Spinal cord (tissue), 10 donors: ENCODE data around the gene BAD. TPM values are rescaled to one million over a fixed set of nuclear protein-coding genes. Genes with fewer than 3 reads are reported as not detected.

Experiments used
- DNase-seq, 6 donors: peaks; one replicate each; pipeline versions ENCODE4 v3.0.0 to v3.0.0-alpha.2; 2013 to 2015; ENCODE audit warnings: low spot score in 6 of 6, low read depth in 4 of 6
- H3K27ac ChIP-seq: one replicate; pipeline ENCODE4 v1.5.1; 2013; ENCODE audit warnings: low read depth, low read length, control low read depth
- H3K27me3 ChIP-seq: one replicate; pipeline ENCODE4 v1.6.1; 2013; ENCODE audit warnings: low read length; ENCODE audit not compliant: control insufficient read depth, insufficient read depth
- H3K36me3 ChIP-seq: one replicate; pipeline ENCODE4 v1.6.1; 2013; ENCODE audit warnings: low read length; ENCODE audit not compliant: control insufficient read depth, insufficient read depth
- H3K4me1 ChIP-seq: one replicate; pipeline ENCODE4 v1.6.1; 2013; ENCODE audit warnings: low read length; ENCODE audit not compliant: control insufficient read depth, insufficient read depth
- H3K4me3 ChIP-seq: one replicate; pipeline ENCODE4 v1.5.1; 2013; ENCODE audit warnings: low read depth, low read length, control low read depth
- H3K9me3 ChIP-seq: one replicate; pipeline ENCODE4 v1.6.1; 2013; ENCODE audit warnings: low read length; ENCODE audit not compliant: control insufficient read depth, insufficient read depth
- WGBS: methylation state at CpG from one replicate; pipeline ENCODE4 v1.1.5; 2013; ENCODE audit warnings: missing lambda C conversion rate; ENCODE audit not compliant: insufficient coverage; 5-methylcytosine and 5-hydroxymethylcytosine counted together
- polyA plus RNA-seq, 2 donors: library from polyadenylated mRNA; unstranded; fragments of 120-200 nt; gene quantifications; one replicate each; pipeline ENCODE4 v1.2.1, GENCODE V29; 2013; ENCODE audit not compliant: insufficient read length in 2 of 2
- total RNA-seq, 2 donors: library from RNA; depleted of rRNA in 1 of 2; stranded (reverse); fragments of 120-200 nt in 1 of 2; fragments of >200 nt in 1 of 2; gene quantifications; one replicate each; pipeline versions ENCODE4 v1.2.3 to v1.2.4, GENCODE V29; 2013 to 2014
- donor health status: healthy.

The BAD gene
- total and polyA plus RNA-seq, 4 donors: 41.5 to 123 (median 101) TPM

DNA sequence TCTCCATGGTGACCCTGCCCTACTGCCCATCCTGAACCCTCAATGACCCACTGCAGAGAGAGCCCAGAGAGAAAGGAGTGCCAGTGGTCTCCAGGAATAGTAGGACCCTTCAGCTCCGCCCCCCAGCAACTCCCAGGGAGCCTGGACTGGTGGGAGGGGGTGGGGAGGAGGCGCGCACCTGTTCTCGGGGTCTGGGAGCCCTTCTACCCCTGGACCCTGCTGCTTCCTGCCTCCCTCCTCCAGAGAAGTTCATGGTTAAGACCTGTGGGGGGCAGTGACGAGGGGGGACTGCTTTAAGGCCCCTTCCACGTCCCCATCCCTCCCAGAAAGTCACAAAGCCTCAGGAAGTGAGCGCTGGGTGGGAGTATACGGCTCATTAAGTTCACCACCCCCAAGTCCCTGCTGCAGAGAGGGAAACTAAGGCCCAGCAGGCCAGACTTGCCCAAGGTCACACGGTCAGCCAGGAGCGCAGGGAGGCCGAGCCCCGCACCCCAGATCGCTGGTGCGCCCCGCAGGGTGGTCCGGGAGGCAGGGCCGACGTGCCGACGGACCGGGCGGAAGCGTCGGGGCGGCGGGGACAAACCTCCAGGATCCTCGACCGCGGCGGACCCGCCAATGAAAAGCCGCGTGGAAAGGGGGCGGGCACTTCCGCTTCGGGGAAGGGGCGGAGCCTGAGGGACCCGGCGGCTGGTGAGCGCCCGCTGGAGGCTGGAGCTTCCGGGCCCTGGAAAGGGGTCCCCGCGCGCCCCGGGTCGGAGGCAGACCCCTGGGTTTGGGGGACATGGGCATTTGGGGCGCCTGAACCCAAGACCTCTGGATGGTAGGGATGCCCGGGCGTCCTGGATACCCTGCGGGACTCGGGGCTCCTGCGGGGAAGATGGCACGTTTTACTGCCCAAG lies 58.6 kb downstream of the BAD start, which contains the start of the genes NUDT22 and TRPT1:
Gene NUDT22 (plus strand): TSS at position 667 of the 899 bp plus-strand sequence. CDS start 379 bp downstream, outside the sequence.
Gene TRPT1 (minus strand): TSS at position 579 of the 899 bp plus-strand sequence. CDS start 326 bp downstream, at position 253.
- Histone ChIP-seq H3K27ac (peak within 1 kb of the TSS; percentile 69), H3K27me3 (no peaks in the 10 kb centered on the region), H3K9me3 (no peaks in the 10 kb centered on the region), H3K4me1 (peaks cover 47% of the 10 kb centered on the region), H3K4me3 (peak within 1 kb of the TSS; percentile 73), H3K36me3 (peaks cover 31% of the 10 kb centered on the region)
- 0% methylated on average over 46 of the region's 54 CpGs for WGBS
- DNase-seq: peak; percentile 72 to 96 (median 80)

DNA sequence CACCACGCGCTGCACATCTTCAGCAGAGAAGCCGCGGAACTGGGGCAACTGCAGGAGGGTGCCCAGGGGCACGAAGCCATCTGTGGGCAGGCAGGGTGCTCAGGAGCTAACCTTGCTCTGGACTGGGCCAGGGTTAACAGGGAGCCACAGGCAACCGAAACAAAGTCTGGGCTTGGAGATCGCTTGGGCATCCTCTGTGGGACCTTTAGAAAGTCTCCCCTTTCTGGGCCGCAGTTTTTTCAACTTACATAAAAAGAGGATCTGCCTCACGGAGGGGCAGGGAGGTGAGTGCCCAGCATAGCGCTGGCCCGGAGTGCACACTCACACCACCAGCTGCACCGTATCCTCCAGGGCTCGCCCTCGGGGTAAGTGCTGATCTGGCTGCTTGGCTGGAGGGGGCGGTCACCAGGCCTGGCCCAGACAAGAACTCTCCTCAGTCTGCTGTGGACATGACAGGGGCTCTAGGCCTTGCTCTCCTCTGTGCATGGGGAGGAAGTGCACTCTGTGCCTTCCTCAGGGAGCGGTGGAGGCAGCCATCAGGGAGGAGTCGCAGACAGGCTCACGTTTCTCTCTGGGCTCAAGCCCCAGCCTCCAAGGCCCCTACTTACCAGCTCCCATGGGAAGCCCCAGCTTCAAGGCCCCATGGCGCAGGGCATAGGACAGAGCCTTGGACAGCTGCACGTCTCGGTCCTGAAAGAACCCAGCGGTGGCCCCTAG lies 59.4 kb downstream of the BAD start:
- Histone ChIP-seq H3K36me3 (peaks cover 39% of the 10 kb centered on the region), H3K4me1 (peaks cover 46% of the 10 kb centered on the region), H3K9me3 (no peaks in the 10 kb centered on the region), H3K27me3 (no peaks in the 10 kb centered on the region), H3K27ac (peak overlapping the region; percentile 69), H3K4me3 (peak overlapping the region; percentile 73)
- no peak for DNase-seq
- 60% methylated on average over 22 of the region's 22 CpGs for WGBS

DNA sequence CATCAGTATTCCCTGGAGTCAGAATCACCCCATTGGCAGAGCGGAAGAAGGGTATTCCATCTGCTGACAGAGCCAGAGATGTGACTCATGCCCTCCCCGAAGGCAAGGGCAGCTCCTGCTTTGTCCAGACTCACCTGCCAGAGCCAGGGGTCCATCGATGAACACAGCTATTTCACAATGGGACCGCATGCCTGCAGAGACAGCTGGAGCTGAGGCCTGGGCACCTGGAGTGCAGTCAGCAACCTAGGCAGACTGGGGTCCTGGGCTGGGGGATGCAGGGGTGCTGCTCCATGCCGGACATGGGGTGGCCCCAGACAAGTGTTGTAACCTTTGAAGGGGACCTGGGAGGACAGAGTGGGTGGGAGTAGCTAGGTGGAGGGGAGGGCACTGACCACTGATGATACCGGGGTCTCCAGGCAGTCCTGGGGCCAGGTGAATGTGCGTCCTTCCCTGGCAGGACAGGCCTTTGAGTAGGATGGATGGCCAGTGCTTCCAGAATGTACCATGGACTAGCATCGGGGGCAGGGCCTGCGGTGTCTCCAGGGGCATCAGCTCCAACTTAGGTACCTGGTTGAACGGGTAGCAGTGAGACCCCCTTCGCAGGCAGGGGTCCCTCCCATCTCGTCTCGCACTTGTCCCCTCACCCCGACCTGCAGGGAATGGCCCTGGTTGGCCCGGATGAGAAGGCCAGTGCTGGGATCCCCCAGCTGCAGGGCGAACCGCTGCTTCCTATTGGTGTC lies 60.1 kb downstream of the BAD start:
- 92% methylated on average over 17 of the region's 17 CpGs for WGBS
- H3K4me3 ChIP-seq: no peak overlapping the region
- H3K27me3 ChIP-seq: no peaks in the 10 kb centered on the region
- peaks cover 39% of the 10 kb centered on the region for H3K4me1 ChIP-seq
- DNase-seq: no peak
- H3K9me3 ChIP-seq: no peaks in the 10 kb centered on the region
- H3K36me3 ChIP-seq: peaks cover 47% of the 10 kb centered on the region
- no peak overlapping the region for H3K27ac ChIP-seq

DNA sequence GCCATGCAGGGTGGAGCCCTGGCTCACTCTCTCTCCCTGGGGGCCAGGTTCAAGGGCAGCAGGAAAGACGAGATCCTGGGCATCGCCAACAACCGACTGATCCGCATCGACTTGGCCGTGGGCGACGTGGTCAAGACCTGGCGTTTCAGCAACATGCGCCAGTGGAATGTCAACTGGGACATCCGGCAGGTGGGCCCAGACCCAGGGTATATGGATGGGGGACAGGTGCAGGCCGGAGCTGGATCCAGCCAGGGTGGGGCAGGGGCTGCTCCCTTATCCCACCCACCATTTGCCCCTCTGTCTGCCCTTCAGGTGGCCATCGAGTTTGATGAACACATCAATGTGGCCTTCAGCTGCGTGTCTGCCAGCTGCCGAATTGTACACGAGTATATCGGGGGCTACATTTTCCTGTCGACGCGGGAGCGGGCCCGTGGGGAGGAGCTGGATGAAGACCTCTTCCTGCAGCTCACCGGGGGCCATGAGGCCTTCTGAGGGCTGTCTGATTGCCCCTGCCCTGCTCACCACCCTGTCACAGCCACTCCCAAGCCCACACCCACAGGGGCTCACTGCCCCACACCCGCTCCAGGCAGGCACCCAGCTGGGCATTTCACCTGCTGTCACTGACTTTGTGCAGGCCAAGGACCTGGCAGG lies 61.3 kb downstream of the BAD start:
- DNase-seq: no peak
- H3K27me3 ChIP-seq: no peaks in the 10 kb centered on the region
- peaks cover 41% of the 10 kb centered on the region for H3K4me1 ChIP-seq
- no peak overlapping the region for H3K4me3 ChIP-seq
- no peaks in the 10 kb centered on the region for H3K9me3 ChIP-seq
- peaks cover 48% of the 10 kb centered on the region for H3K36me3 ChIP-seq
- no peak overlapping the region for H3K27ac ChIP-seq
- WGBS: 89% methylated on average over 22 of the region's 24 CpGs

DNA sequence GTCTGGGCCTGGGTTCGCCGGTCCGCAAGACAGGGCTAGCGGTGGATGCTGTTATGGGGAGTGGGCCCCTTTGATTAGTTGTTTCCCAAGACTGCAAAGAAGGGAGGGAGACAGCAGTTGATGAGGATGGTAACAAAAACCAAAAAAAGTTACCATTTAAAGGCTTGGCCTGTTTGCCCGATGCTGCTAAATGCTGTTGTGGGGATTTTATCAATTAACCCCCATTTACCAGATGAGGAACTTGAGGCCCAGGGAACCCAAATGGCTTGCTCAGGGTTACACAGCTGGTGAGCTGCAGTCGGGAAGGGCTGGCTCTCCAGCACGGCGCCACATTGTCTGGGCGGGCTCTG lies 61.8 kb downstream of the BAD start:
- Histone ChIP-seq H3K27me3 (no peaks in the 10 kb centered on the region), H3K4me1 (peaks cover 40% of the 10 kb centered on the region), H3K27ac (no peak overlapping the region), H3K9me3 (no peaks in the 10 kb centered on the region), H3K36me3 (peaks cover 48% of the 10 kb centered on the region), H3K4me3 (no peak overlapping the region)
- no peak for DNase-seq
- 84% methylated on average over 9 of the region's 9 CpGs for WGBS

DNA sequence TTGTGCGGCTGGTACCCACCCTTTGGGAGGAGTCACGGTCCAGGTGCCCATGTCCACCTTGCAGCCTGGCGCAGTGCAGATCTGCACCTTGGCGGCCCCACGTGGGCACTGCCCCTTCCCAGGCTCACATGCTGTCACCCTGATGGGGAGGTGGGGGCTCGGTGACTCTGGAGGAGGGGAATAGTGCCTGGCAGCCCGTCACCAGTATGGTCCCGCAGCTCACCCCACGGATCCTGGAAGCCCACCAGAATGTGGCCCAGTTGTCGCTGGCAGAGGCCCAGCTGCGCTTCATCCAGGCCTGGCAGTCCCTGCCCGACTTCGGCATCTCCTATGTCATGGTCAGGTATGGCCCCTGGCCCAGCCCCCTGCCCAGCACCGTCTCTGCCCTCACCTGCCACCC lies 63.7 kb downstream of the BAD start:
- DNase-seq: no peak
- Histone ChIP-seq H3K4me3 (no peak overlapping the region), H3K27me3 (no peaks in the 10 kb centered on the region), H3K4me1 (peaks cover 25% of the 10 kb centered on the region), H3K36me3 (peaks cover 48% of the 10 kb centered on the region), H3K9me3 (no peaks in the 10 kb centered on the region), H3K27ac (no peak overlapping the region)
- WGBS: 91% methylated on average over 14 of the region's 14 CpGs

DNA sequence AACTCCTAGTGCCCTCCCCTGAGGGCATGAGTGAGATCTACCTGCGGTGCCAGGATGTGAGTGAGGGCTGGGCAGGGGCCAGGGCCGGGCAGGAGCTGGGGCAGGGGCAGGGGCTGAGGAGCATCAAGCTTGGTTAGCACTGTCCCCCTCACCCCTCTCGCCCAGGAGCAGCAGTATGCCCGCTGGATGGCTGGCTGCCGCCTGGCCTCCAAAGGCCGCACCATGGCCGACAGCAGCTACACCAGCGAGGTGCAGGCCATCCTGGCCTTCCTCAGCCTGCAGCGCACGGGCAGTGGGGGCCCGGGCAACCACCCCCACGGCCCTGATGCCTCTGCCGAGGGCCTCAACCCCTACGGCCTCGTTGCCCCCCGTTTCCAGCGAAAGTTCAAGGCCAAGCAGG lies 64.2 kb downstream of the BAD start:
- H3K27ac ChIP-seq: no peak overlapping the region
- no peaks in the 10 kb centered on the region for H3K27me3 ChIP-seq
- no peak for DNase-seq
- WGBS: 86% methylated on average over 15 of the region's 17 CpGs
- H3K36me3 ChIP-seq: peaks cover 48% of the 10 kb centered on the region
- H3K4me3 ChIP-seq: no peak overlapping the region
- no peaks in the 10 kb centered on the region for H3K9me3 ChIP-seq
- H3K4me1 ChIP-seq: peaks cover 19% of the 10 kb centered on the region
